A549 (cell line): ENCODE results near the gene CDA. TPM values are rescaled to one million over a fixed set of nuclear protein-coding genes. Genes with fewer than 3 reads are reported as not detected.

Source experiments
- ATAC-seq, 2 experiments: fragments of 200-7000 bp in 1 of 2; fragments of >200 bp in 1 of 2; cut with Nextera tagmentation in 1 of 2; cut with Tn5 transposase in 1 of 2; 3 replicates each; pipeline versions ENCODE4 v1.8.0 to v1.9.1; 2018 to 2020; ENCODE audit warnings: mild to moderate bottlenecking in 1 of 2, moderate library complexity in 1 of 2
- CTCF ChIA-PET: fragments of 300-600 bp; sonication (Branson Sonifier 250); formaldehyde crosslinking; extraction: SDS; loops from one replicate; lab custom pipeline; 2021; ENCODE audit warnings: antibody characterized with exemption, inconsistent platforms; lab: Yijun Ruan, JAX
- POLR2A ChIA-PET: fragments of 350-600 bp; formaldehyde crosslinking; extraction: SDS; loops from one replicate; lab custom pipeline; 2021; ENCODE audit warnings: antibody characterized with exemption, inconsistent platforms; lab: Yijun Ruan, JAX
- DNase-seq, 2 experiments: peaks; one replicate each; pipeline versions ENCODE4 v3.0.0 to v3.0.0-alpha.2; 2011 to 2016; ENCODE audit warnings: low read depth in 1 of 2, low spot score in 1 of 2
- FAIRE-seq: peaks from 2 replicates; lab custom pipeline; 2011; peaks lifted over from hg19 to GRCh38; lab: Jason Lieb, UNC
- H3K27ac ChIP-seq, 2 experiments: fragments of >200 bp; sonication (Bioruptor Twin); formaldehyde crosslinking; 3 replicates each; pipeline ENCODE4 v1.5.1; 2016 to 2017
- H3K4me1 ChIP-seq: fragments of >200 bp; sonication (Bioruptor Twin); formaldehyde crosslinking; 3 replicates; pipeline ENCODE4 v1.6.1; 2016
- H3K4me2 ChIP-seq: fragments of >200 bp; sonication (Bioruptor Twin); formaldehyde crosslinking; 3 replicates; pipeline ENCODE4 v1.6.1; 2016
- H3K4me3 ChIP-seq: fragments of >200 bp; sonication (Bioruptor Twin); formaldehyde crosslinking; 3 replicates; pipeline ENCODE4 v1.5.1; 2016
- H3K9me3 ChIP-seq: fragments of >200 bp; sonication (Bioruptor Twin); formaldehyde crosslinking; 3 replicates; pipeline ENCODE4 v1.6.1; 2016
- ATOH8 ChIP-seq: fragments of 250-450 bp; sonication (Bioruptor Pico); IDR thresholded peaks from 2 replicates; pipeline ENCODE4 v1.5.0; 2020; ENCODE audit warnings: low read depth, mild to moderate bottlenecking, moderate library complexity
- CEBPB ChIP-seq, 2 experiments: fragments of >200 bp in 1 of 2; sonication (Bioruptor Twin) in 1 of 2; formaldehyde crosslinking in 1 of 2; IDR thresholded peaks; 2 replicates each; pipeline ENCODE4 v1.6.1; 2012 to 2016
- CHD4 ChIP-seq: fragments of 200-600 bp; sonication (generic); IDR thresholded peaks from 2 replicates; pipeline ENCODE4 v1.6.1; 2016; ENCODE audit warnings: antibody characterized with exemption, mild to moderate bottlenecking, borderline replicate concordance
- CTCF ChIP-seq: fragments of >200 bp; sonication (Bioruptor Twin); formaldehyde crosslinking; IDR thresholded peaks from 3 replicates; pipeline ENCODE4 v1.5.1; 2016
- EHF ChIP-seq: fragments of 250-450 bp; sonication (Bioruptor Pico); IDR thresholded peaks from 2 replicates; pipeline ENCODE4 v1.5.0; 2020; ENCODE audit warnings: mild to moderate bottlenecking
- ELK1 ChIP-seq: fragments of 150-350 bp; IDR thresholded peaks from 2 replicates; pipeline ENCODE4 v1.6.1; 2014; ENCODE audit warnings: low read depth, mild to moderate bottlenecking, low read length
- EP300 ChIP-seq, 2 experiments: fragments of >200 bp; sonication (Bioruptor Twin); formaldehyde crosslinking; IDR thresholded peaks; 2 replicates in 1 of 2; 3 replicates in 1 of 2; pipeline ENCODE4 v1.6.1; 2016 to 2017
- FOSB ChIP-seq: fragments of 250-450 bp; sonication (Bioruptor Pico); IDR thresholded peaks from 2 replicates; pipeline ENCODE4 v1.5.0; 2020; ENCODE audit warnings: mild to moderate bottlenecking, moderate library complexity
- FOSL2 ChIP-seq, 2 experiments: fragments of 450-650 bp in 1 of 2; fragments of >200 bp in 1 of 2; sonication (Bioruptor Twin) in 1 of 2; formaldehyde crosslinking; IDR thresholded peaks; 2 replicates each; pipeline versions ENCODE4 v1.5.0 to v1.6.1; 2016 to 2020; ENCODE audit warnings: mild to moderate bottlenecking in 1 of 2, moderate library complexity in 1 of 2
- GATA3 ChIP-seq: IDR thresholded peaks from 2 replicates; pipeline ENCODE4 v1.6.1; 2012; ENCODE audit warnings: borderline replicate concordance
- HDAC2 ChIP-seq: fragments of 200-600 bp; sonication (generic); IDR thresholded peaks from 2 replicates; pipeline ENCODE4 v1.6.1; 2016
- HES2 ChIP-seq: fragments of >200 bp; sonication (Bioruptor Twin); formaldehyde crosslinking; IDR thresholded peaks from 2 replicates; pipeline ENCODE4 v1.6.1; 2016
- KDM1A ChIP-seq: fragments of 200-600 bp; sonication (generic); IDR thresholded peaks from 2 replicates; pipeline ENCODE4 v1.6.1; 2016; ENCODE audit warnings: low read depth, mild to moderate bottlenecking
- KDM5A ChIP-seq: fragments of 200-600 bp; sonication (generic); IDR thresholded peaks from 2 replicates; pipeline ENCODE4 v1.6.1; 2016; ENCODE audit warnings: antibody characterized with exemption, mild to moderate bottlenecking
- NPAS2 ChIP-seq: fragments of 250-450 bp; sonication (Bioruptor Pico); IDR thresholded peaks from 2 replicates; pipeline ENCODE4 v1.8.0; 2022; ENCODE audit warnings: mild to moderate bottlenecking, moderate library complexity, borderline replicate concordance
- NR3C1 ChIP-seq: fragments of >200 bp; sonication (Bioruptor Twin); formaldehyde crosslinking; IDR thresholded peaks from 3 replicates; pipeline ENCODE4 v1.6.1; 2017
- RAD21 ChIP-seq, 2 experiments: fragments of >200 bp in 1 of 2; sonication (Bioruptor Twin) in 1 of 2; formaldehyde crosslinking in 1 of 2; IDR thresholded peaks in 1 of 2; conservative IDR thresholded peaks in 1 of 2; 2 replicates in 1 of 2; 3 replicates in 1 of 2; pipeline ENCODE4 v1.6.1; 2012 to 2018; ENCODE audit warnings: inconsistent platforms in 1 of 2
- REST ChIP-seq: fragments of 200-600 bp; sonication (generic); IDR thresholded peaks from 2 replicates; pipeline ENCODE4 v1.6.1; 2016; ENCODE audit warnings: antibody characterized with exemption, mild to moderate bottlenecking, moderate library complexity
- RNF2 ChIP-seq: fragments of 200-600 bp; sonication (generic); IDR thresholded peaks from 2 replicates; pipeline ENCODE4 v1.6.1; 2016; ENCODE audit warnings: low read depth, mild to moderate bottlenecking, antibody characterized with exemption, moderate library complexity, borderline replicate concordance
- SMC3 ChIP-seq: fragments of >200 bp; sonication (Bioruptor Twin); formaldehyde crosslinking; IDR thresholded peaks from 3 replicates; pipeline ENCODE4 v1.6.1; 2018; ENCODE audit warnings: inconsistent platforms
- TFCP2L1 ChIP-seq: fragments of 250-450 bp; sonication (Bioruptor Pico); IDR thresholded peaks from 2 replicates; pipeline ENCODE4 v1.5.0; 2021; ENCODE audit warnings: mild to moderate bottlenecking
- ZC3H11A ChIP-seq: fragments of 450-650 bp; IDR thresholded peaks from 2 replicates; pipeline ENCODE4 v1.6.1; 2014; ENCODE audit warnings: antibody characterized with exemption, mild to moderate bottlenecking
- WGBS: methylation state at CpG from one replicate; pipeline ENCODE4 v1.1.6; 2017; ENCODE audit errors: missing lambda C conversion rate; 5-methylcytosine and 5-hydroxymethylcytosine counted together
- polyA plus RNA-seq, 4 experiments: library from polyadenylated mRNA; depleted of rRNA in 3 of 4; stranded (reverse); fragments of >200 nt; fragmentation: RNase III in 1 of 4; extraction: RNeasy Plus Mini Kit Qiagen cat#74134 plus additional on column Dnase treatment in 1 of 4; gene quantifications; 2 replicates in 3 of 4; 3 replicates in 1 of 4; pipeline ENCODE4 v1.2.3, GENCODE V29; 2011 to 2017

The CDA gene
- polyA plus RNA-seq, 2 of the 4 experiments (the other 2 are of a cell fraction): 11.2 to 44.6 TPM

GRCh38 chr1:20589331-20590278, 708 bp downstream of the CDA start:
- ATAC-seq (peak; percentile 35 to 53; a peak in 3 of 6 replicates), DNase-seq (no peak), FAIRE-seq (no peak)
- no peak for TF ChIP-seq TFCP2L1
- no peak for TF ChIP-seq KDM1A
- TF ChIP-seq ELK1: no peak
- TF ChIP-seq ZC3H11A: no peak
- TF ChIP-seq GATA3: no peak
- no peak for TF ChIP-seq SMC3
- TF ChIP-seq FOSL2 (IDR thresholded peaks at IDR 0.05): no peak
- no peak for TF ChIP-seq FOSL2 (CRISPR knock-in tag; IDR thresholded peaks at IDR 0.05)
- TF ChIP-seq RAD21 (conservative IDR thresholded peaks at IDR 0.05 in 1 of 2, IDR thresholded peaks at IDR 0.05 in 1 of 2): no peak
- CTCF ChIA-PET: interaction anchor here (0.7 to 6.3 kb wide), 5 partner anchors 15 to 52 kb away, joined by 3 to 38 read pairs (median 4); partner anchors contain the start of gene PINK1
- 47% methylated on average over 17 of the region's 24 CpGs for WGBS
- H3K27ac ChIP-seq: peak overlapping the region; percentile 84 to 92
- peak overlapping the region; percentile 98 for H3K4me2 ChIP-seq
- no peaks in the 10 kb centered on the region for H3K9me3 ChIP-seq
- H3K4me1 ChIP-seq: peaks cover 47% of the 10 kb centered on the region
- peak overlapping the region; percentile 50 for H3K4me3 ChIP-seq
- POLR2A ChIA-PET: interaction anchor here (1.5 to 1.7 kb wide), 2 partner anchors 24 to 38 kb away, joined by 4 read pairs; partner anchors contain the start of gene FAM43B

GRCh38 chr1:20590306-20590777, 1.4 kb downstream of the CDA start:
- no peak for FAIRE-seq
- Histone ChIP-seq H3K4me2 (peak overlapping the region; percentile 98), H3K4me1 (peaks cover 43% of the 10 kb centered on the region), H3K4me3 (peak overlapping the region; percentile 50; the same call in 2 of the 3 replicates), H3K27ac (peak overlapping the region; percentile 84 to 92), H3K9me3 (no peaks in the 10 kb centered on the region)
- WGBS: 23% methylated on average over 7 of the region's 7 CpGs
- TF ChIP-seq EP300 (IDR thresholded peaks at IDR 0.05) (peak in 1 of 2 experiments; percentile 12; a peak in 1 of 5 replicates), FOSB (CRISPR knock-in tag) (no peak), ELK1 (no peak), REST (no peak), HDAC2 (no peak), EHF (CRISPR knock-in tag) (no peak), ATOH8 (CRISPR knock-in tag) (no peak), KDM5A (no peak), NR3C1 (no peak), CEBPB (IDR thresholded peaks at IDR 0.05) (peak; percentile 65 to 66; a peak in 3 of 4 replicates), HES2 (peak; percentile 48; the same call in 1 of the 2 replicates), CHD4 (no peak), RNF2 (no peak), NPAS2 (CRISPR knock-in tag) (no peak), RAD21 (conservative IDR thresholded peaks at IDR 0.05 in 1 of 2, IDR thresholded peaks at IDR 0.05 in 1 of 2) (no peak), CTCF (no peak)
- ChIA-PET POLR2A (interaction anchor here (1.5 to 1.7 kb wide), 2 partner anchors 23 to 38 kb away, joined by 4 read pairs; partner anchors contain the start of gene FAM43B), CTCF (interaction anchor here (0.7 to 6.3 kb wide), 3 partner anchors 15 to 42 kb away, joined by 3 to 38 read pairs (median 3); no protein-coding TSS in a partner anchor)
- peak; percentile 29 to 39 for ATAC-seq
- peak in 1 of 2 experiments; percentile 54 for DNase-seq
